Liver (tissue), 9 donors: ENCODE results near the gene CTNNA2. TPM values are rescaled to one million over a fixed set of nuclear protein-coding genes. Genes with fewer than 3 reads are reported as not detected.

Experiments used
- DNase-seq: peaks from one replicate; pipeline ENCODE4 v3.0.0-alpha.2; 2017; ENCODE audit warnings: low spot score
- H3K27ac ChIP-seq, 2 donors: one replicate each; pipeline ENCODE4 v1.7.0; 2013; ENCODE audit warnings: inconsistent platforms in 2 of 2, low read length in 2 of 2, control low read depth in 1 of 2, low read depth in 1 of 2, mild to moderate bottlenecking in 1 of 2
- H3K27me3 ChIP-seq, 4 donors: one replicate each; pipeline versions ENCODE4 v1.6.1 to v1.7.0; 2013; ENCODE audit warnings: low read length in 3 of 4, inconsistent platforms in 1 of 4, mild to moderate bottlenecking in 1 of 4, moderate library complexity in 1 of 4; ENCODE audit not compliant: control insufficient read depth in 4 of 4, insufficient read depth in 4 of 4
- H3K36me3 ChIP-seq, 4 donors: one replicate each; pipeline versions ENCODE4 v1.6.1 to v1.7.0; 2013; ENCODE audit warnings: low read length in 3 of 4, mild to moderate bottlenecking in 3 of 4, low read depth in 1 of 4, moderate library complexity in 1 of 4; ENCODE audit not compliant: control insufficient read depth in 4 of 4, insufficient read depth in 3 of 4
- H3K4me1 ChIP-seq, 4 donors: one replicate each; pipeline versions ENCODE4 v1.6.1 to v1.7.0; 2013; ENCODE audit warnings: low read length in 3 of 4, mild to moderate bottlenecking in 3 of 4, moderate library complexity in 1 of 4; ENCODE audit not compliant: control insufficient read depth in 4 of 4, insufficient read depth in 4 of 4
- H3K4me3 ChIP-seq, 3 donors: one replicate each; pipeline versions ENCODE4 v1.6.1 to v1.7.0; 2013; ENCODE audit warnings: low read length in 3 of 3, control low read depth in 1 of 3, low read depth in 1 of 3, mild to moderate bottlenecking in 1 of 3
- H3K9ac ChIP-seq, 2 donors: one replicate each; pipeline ENCODE4 v1.7.0; 2013; ENCODE audit warnings: low read length in 2 of 2, mild to moderate bottlenecking in 2 of 2, moderate library complexity in 2 of 2, control low read depth in 1 of 2, low read depth in 1 of 2
- H3K9me3 ChIP-seq, 4 donors: one replicate each; pipeline versions ENCODE4 v1.6.1 to v1.7.0; 2013; ENCODE audit warnings: low read length in 3 of 4; ENCODE audit not compliant: control insufficient read depth in 4 of 4
- CTCF ChIP-seq: fragments of 150-350 bp; IDR thresholded peaks from 2 replicates; pipeline ENCODE4 v1.5.1; 2017; ENCODE audit warnings: improper control_type of control experiment, low read depth, low read length; ENCODE audit not compliant: missing input control
- FOXA2 ChIP-seq: IDR thresholded peaks from 2 replicates; pipeline ENCODE4 v1.6.1; 2016; ENCODE audit warnings: antibody characterized with exemption
- GABPA ChIP-seq, 2 donors: IDR thresholded peaks in 1 of 2; conservative IDR thresholded peaks in 1 of 2; 2 replicates each; pipeline ENCODE4 v1.6.1; 2016; ENCODE audit warnings: antibody characterized with exemption in 2 of 2, mild to moderate bottlenecking in 1 of 2, moderate library complexity in 1 of 2
- HNF4A ChIP-seq, 2 donors: conservative IDR thresholded peaks; 2 replicates each; pipeline ENCODE4 v1.6.1; 2016; ENCODE audit warnings: antibody characterized with exemption in 2 of 2, mild to moderate bottlenecking in 2 of 2
- HNF4G ChIP-seq: IDR thresholded peaks from 2 replicates; pipeline ENCODE4 v1.6.1; 2016; ENCODE audit warnings: antibody characterized with exemption
- JUND ChIP-seq, 2 donors: IDR thresholded peaks; 2 replicates each; pipeline ENCODE4 v1.6.1; 2016; ENCODE audit warnings: antibody characterized with exemption in 2 of 2
- NR2F2 ChIP-seq: IDR thresholded peaks from 2 replicates; pipeline ENCODE4 v1.6.1; 2016; ENCODE audit warnings: antibody characterized with exemption
- RAD21 ChIP-seq, 2 donors: IDR thresholded peaks; 2 replicates each; pipeline ENCODE4 v1.6.1; 2016; ENCODE audit warnings: antibody characterized with exemption in 2 of 2, mild to moderate bottlenecking in 2 of 2
- REST ChIP-seq: IDR thresholded peaks from 2 replicates; pipeline ENCODE4 v1.6.1; 2016; ENCODE audit warnings: antibody characterized with exemption, mild to moderate bottlenecking
- RXRA ChIP-seq, 2 donors: IDR thresholded peaks; 2 replicates each; pipeline ENCODE4 v1.6.1; 2017 to 2018; ENCODE audit warnings: antibody characterized with exemption in 2 of 2, mild to moderate bottlenecking in 1 of 2
- TAF1 ChIP-seq: conservative IDR thresholded peaks from 2 replicates; pipeline ENCODE4 v1.6.1; 2016; ENCODE audit warnings: antibody characterized with exemption, mild to moderate bottlenecking
- WGBS: extraction: QIAGEN DNeasy Blood & Tissue Kit; methylation state at CpG from one replicate; pipeline ENCODE4 v1.1.7; 2013; 5-methylcytosine and 5-hydroxymethylcytosine counted together
- polyA plus RNA-seq, 2 donors: library from polyadenylated mRNA; stranded (reverse) in 1 of 2; unstranded in 1 of 2; fragments of 200-250 nt in 1 of 2; fragments of >200 nt in 1 of 2; fragmentation: Nextera tagmentation in 1 of 2; extraction: Ambion mirVana in 1 of 2; gene quantifications; one replicate each; pipeline versions ENCODE4 v1.2.1 to v1.2.3, GENCODE V29; 2013 to 2015
- total RNA-seq, 2 donors: library from RNA; depleted of rRNA; stranded (reverse); fragments of >200 nt; gene quantifications; one replicate each; pipeline ENCODE4 v1.2.3, GENCODE V29; 2014
- donor health status: healthy.
- donor health status: healthy.
- donor health status: healthy.
- donor health status: healthy.
- donor health status: healthy.

The CTNNA2 gene
- total and polyA plus RNA-seq, 4 donors, result 0.05 TPM; not detected in 3

DNA sequence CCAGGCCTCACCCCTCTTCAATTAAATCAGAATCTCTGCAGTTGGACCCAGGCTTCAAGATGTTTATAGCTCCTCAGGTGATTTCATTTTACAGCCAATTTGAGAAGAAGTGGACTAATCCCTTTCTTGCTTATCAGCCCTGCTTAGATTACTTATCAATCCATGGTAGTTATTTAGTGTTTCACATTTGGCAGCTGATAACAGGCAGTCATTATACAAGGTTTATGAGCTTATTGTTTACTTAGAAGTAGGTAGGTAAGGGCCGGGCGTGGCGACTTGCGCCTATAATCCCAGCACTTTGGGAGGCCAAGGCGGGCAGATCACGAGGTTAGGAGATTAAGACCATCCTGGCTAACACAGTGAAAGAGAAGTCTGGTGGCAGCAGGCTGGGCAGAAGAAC, 237.5 kb downstream of the CTNNA2 start (continued):
- no peak for TF ChIP-seq CTCF
- TF ChIP-seq GABPA (IDR thresholded peaks at IDR 0.05 in 1 of 2, conservative IDR thresholded peaks at IDR 0.05 in 1 of 2), result no peak
- no peak for TF ChIP-seq HNF4G
- TF ChIP-seq JUND (IDR thresholded peaks at IDR 0.05), result no peak

DNA sequence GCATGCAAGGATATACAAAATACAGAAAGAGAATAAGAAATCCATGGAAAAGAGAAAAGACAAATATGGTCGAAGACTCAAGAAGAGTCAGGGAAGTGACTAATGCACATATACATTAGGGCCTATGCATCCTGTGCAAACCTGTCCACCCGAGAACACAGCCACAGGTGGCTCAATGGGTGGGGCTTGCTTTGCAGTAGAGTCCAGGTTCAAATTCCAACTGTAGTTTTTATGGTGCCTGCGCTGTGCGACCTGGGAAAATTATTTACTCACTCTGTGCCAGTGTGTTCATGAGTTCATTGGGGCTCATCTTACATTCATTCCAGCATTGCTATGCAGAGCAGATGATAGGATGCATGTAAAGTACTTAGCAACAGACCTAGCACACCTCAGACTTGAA, 244.7 kb downstream of the CTNNA2 start:
- no peak for DNase-seq
- H3K9ac ChIP-seq, result no peak overlapping the region
- H3K27ac ChIP-seq, result no peak overlapping the region
- no peaks in the 10 kb centered on the region for H3K27me3 ChIP-seq
- no peaks in the 10 kb centered on the region for H3K9me3 ChIP-seq
- WGBS, result 73% methylated on average over 4 of the region's 4 CpGs
- TF ChIP-seq RAD21 (IDR thresholded peaks at IDR 0.05), result no peak
- no peak for TF ChIP-seq NR2F2
- no peak for TF ChIP-seq HNF4A (conservative IDR thresholded peaks at IDR 0.05)
- TF ChIP-seq JUND (IDR thresholded peaks at IDR 0.05), result no peak
- no peak overlapping the region for H3K4me3 ChIP-seq
- no peaks in the 10 kb centered on the region for H3K4me1 ChIP-seq
- no peaks in the 10 kb centered on the region for H3K36me3 ChIP-seq

DNA sequence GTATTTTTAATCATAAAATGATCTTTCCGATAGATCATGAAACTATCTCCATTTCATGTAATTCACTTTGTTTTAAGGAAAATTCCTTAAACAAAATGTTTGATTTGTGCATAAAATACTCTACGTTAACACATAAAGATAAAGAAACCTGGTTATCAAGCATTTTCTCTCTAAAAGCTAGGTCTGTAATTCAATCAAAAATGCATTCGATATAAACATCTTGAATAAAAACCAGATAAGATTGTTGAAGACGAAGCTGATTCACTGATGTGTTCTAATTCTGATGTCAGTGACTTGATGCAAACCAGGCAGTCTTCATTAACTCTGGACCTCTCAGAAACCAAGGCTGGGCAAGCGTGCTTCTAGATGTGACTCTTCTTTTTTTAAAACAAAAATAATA, 245.2 kb downstream of the CTNNA2 start:
- H3K4me3 ChIP-seq, result no peak overlapping the region
- no peaks in the 10 kb centered on the region for H3K27me3 ChIP-seq
- WGBS, result 71% methylated on average over 5 of the region's 5 CpGs
- H3K27ac ChIP-seq, result no peak overlapping the region
- no peaks in the 10 kb centered on the region for H3K4me1 ChIP-seq
- TF ChIP-seq FOXA2 (no peak), NR2F2 (no peak), RXRA (IDR thresholded peaks at IDR 0.05) (no peak), REST (no peak), TAF1 (no peak), RAD21 (IDR thresholded peaks at IDR 0.05) (no peak), CTCF (no peak)
- no peaks in the 10 kb centered on the region for H3K9me3 ChIP-seq
- no peak overlapping the region for H3K9ac ChIP-seq
- no peak for DNase-seq
- H3K36me3 ChIP-seq, result no peaks in the 10 kb centered on the region
